Prostate gland (tissue), 2 donors: ENCODE results near the gene PGM5. TPM values are rescaled to one million over a fixed set of nuclear protein-coding genes. Genes with fewer than 3 reads are reported as not detected.
A peak's percentile ranks its signal among the peaks of the same experiment; 100 is the strongest.

Source experiments
- DNase-seq: peaks from one replicate; pipeline ENCODE4 v3.0.0-alpha.2; 2019; ENCODE audit warnings: low spot score
- H3K27ac ChIP-seq, 2 donors: fragments of 200-600 bp; sonication (generic); 2 replicates each; pipeline ENCODE4 v1.5.1; 2017 to 2019
- H3K27me3 ChIP-seq: fragments of 200-600 bp; sonication (generic); replicated peaks from 2 replicates; pipeline ENCODE4 v1.5.1; 2019; ENCODE audit not compliant: insufficient read depth
- H3K36me3 ChIP-seq, 2 donors: fragments of 200-600 bp; sonication (generic); 1 replicate in 1 of 2; 2 replicates in 1 of 2; pipeline versions ENCODE4 v1.5.1 to v1.8.1; 2017 to 2019
- H3K4me1 ChIP-seq: fragments of 200-600 bp; sonication (generic); replicated peaks from 2 replicates; pipeline ENCODE4 v1.5.1; 2019
- H3K4me3 ChIP-seq, 2 donors: fragments of 200-600 bp; sonication (generic); 2 replicates each; pipeline ENCODE4 v1.5.1; 2017 to 2019
- H3K9me3 ChIP-seq: fragments of 200-600 bp; sonication (generic); 2 replicates; pipeline ENCODE4 v1.5.1; 2017
- POLR2A ChIP-seq: fragments of 450-650 bp; IDR thresholded peaks from one replicate; pipeline ENCODE4 v1.6.1; 2016; ENCODE audit warnings: antibody characterized with exemption, mild to moderate bottlenecking
- POLR2AphosphoS5 ChIP-seq: sonication (generic); formaldehyde crosslinking; IDR thresholded peaks from one replicate; pipeline ENCODE4 v1.6.1; 2017; ENCODE audit warnings: antibody characterized with exemption
- WGBS: methylation state at CpG from one replicate; pipeline ENCODE4 v1.1.5; 2018; 5-methylcytosine and 5-hydroxymethylcytosine counted together
- intact Hi-C: fragments of 100-400 bp; cut with DNase I; formaldehyde crosslinking; loops from one replicate; pipeline ENCODE4 v1.14.2; 2022
- total RNA-seq, 2 donors: library from RNA; depleted of rRNA; stranded (reverse); fragments of >200 nt; gene quantifications; one replicate each; pipeline ENCODE4 v1.1.0, GENCODE V29; 2016
- TF ChIP-seq, protein P1 (sequence below), 4 experiments: fragments of 200-600 bp in 2 of 4; fragments of 450-650 bp in 2 of 4; sonication (generic) in 2 of 4; IDR thresholded peaks; 1 replicate in 3 of 4; 2 replicates in 1 of 4; pipeline ENCODE4 v1.5.1; 2016 to 2019; ENCODE audit warnings: antibody characterized with exemption in 4 of 4, mild to moderate bottlenecking in 2 of 4, moderate library complexity in 2 of 4

The PGM5 gene
- total RNA-seq, 2 donors from 2014 or later: 96.5 to 99.6 TPM

DNA sequence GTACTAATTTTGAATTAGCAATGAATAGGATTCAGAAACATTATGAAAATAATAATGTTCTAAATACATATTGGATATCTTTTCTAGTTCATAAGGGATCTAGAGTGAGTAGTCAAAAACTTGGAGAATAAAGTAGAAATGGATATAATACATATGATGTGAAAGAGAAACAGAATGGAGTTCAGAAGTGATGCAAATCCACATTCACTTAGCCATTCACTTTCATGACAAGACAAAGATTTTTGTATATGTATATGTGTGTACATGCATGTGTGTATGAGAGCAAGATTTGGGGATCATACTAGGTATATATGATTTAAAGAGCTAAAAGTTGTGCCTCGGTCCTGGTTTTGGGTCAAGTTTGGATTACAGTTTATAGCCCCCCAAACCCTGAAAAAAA, 150.1 kb downstream of the PGM5 start:
- no peak for DNase-seq
- peak overlapping the region; percentile 56 to 61 for H3K27ac ChIP-seq
- no peaks in the 10 kb centered on the region for H3K36me3 ChIP-seq
- no peaks in the 10 kb centered on the region for H3K9me3 ChIP-seq
- TF ChIP-seq, protein P1, sequence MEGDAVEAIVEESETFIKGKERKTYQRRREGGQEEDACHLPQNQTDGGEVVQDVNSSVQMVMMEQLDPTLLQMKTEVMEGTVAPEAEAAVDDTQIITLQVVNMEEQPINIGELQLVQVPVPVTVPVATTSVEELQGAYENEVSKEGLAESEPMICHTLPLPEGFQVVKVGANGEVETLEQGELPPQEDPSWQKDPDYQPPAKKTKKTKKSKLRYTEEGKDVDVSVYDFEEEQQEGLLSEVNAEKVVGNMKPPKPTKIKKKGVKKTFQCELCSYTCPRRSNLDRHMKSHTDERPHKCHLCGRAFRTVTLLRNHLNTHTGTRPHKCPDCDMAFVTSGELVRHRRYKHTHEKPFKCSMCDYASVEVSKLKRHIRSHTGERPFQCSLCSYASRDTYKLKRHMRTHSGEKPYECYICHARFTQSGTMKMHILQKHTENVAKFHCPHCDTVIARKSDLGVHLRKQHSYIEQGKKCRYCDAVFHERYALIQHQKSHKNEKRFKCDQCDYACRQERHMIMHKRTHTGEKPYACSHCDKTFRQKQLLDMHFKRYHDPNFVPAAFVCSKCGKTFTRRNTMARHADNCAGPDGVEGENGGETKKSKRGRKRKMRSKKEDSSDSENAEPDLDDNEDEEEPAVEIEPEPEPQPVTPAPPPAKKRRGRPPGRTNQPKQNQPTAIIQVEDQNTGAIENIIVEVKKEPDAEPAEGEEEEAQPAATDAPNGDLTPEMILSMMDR (IDR thresholded peaks at IDR 0.05): no peak
- TF ChIP-seq POLR2A: no peak
- TF ChIP-seq POLR2AphosphoS5: no peak
- H3K4me3 ChIP-seq: no peak overlapping the region
- no peaks in the 10 kb centered on the region for H3K4me1 ChIP-seq
- 86% methylated on average over 1 of the region's 1 CpG for WGBS
- no peaks in the 10 kb centered on the region for H3K27me3 ChIP-seq
- intact Hi-C loops: loop anchor here (5.0 kb wide), 2 partner anchors 59 to 149 kb away; partner anchors contain the start of gene PGM5

GRCh38 chr9:68507130-68507805, 150.9 kb downstream of the PGM5 start:
- Histone ChIP-seq H3K36me3 (no peaks in the 10 kb centered on the region), H3K27ac (peak overlapping the region; percentile 56 to 61), H3K4me3 (no peak overlapping the region), H3K27me3 (no peaks in the 10 kb centered on the region), H3K9me3 (no peaks in the 10 kb centered on the region), H3K4me1 (no peaks in the 10 kb centered on the region)
- WGBS: 40% methylated on average over 7 of the region's 7 CpGs
- DNase-seq: no peak
- TF ChIP-seq POLR2A: no peak
- TF ChIP-seq, protein P1 (IDR thresholded peaks at IDR 0.05): peak; percentile 61 to 85 (median 68)
- intact Hi-C loops: loop anchor here (5.0 kb wide), 2 partner anchors 60 to 150 kb away; partner anchors contain the start of gene PGM5

DNA sequence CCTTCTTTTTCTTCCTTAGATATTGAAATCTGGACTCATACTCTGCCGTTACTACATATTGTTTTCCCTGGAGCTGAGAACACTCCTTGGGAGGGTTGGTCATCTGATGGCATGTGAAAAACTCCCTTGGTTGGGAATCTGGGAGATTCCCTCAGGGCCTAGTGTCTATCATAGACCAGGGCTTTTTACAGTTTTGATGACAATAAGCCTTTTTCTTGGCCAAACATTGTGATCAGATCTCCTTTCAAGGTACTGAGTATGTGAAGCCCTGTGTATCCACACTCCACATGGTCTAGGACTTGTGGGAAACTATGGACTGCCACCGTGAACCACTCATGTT, 151.4 kb downstream of the PGM5 start:
- Histone ChIP-seq H3K4me3 (no peak overlapping the region), H3K36me3 (no peaks in the 10 kb centered on the region), H3K27me3 (no peaks in the 10 kb centered on the region), H3K4me1 (no peaks in the 10 kb centered on the region), H3K9me3 (no peaks in the 10 kb centered on the region), H3K27ac (peak overlapping the region; percentile 26 to 56)
- intact Hi-C loops: loop anchor here (5.0 kb wide), 2 partner anchors 60 to 150 kb away; partner anchors contain the start of gene PGM5
- TF ChIP-seq, protein P1 (IDR thresholded peaks at IDR 0.05): no peak
- TF ChIP-seq POLR2A: no peak
- WGBS: 59% methylated on average over 2 of the region's 2 CpGs
- DNase-seq: no peak

- Histone ChIP-seq H3K27ac (peak overlapping the region; percentile 36 to 56), H3K36me3 (no peaks in the 10 kb centered on the region), H3K4me3 (no peak overlapping the region), H3K9me3 (no peaks in the 10 kb centered on the region), H3K4me1 (no peaks in the 10 kb centered on the region), H3K27me3 (no peaks in the 10 kb centered on the region)
- TF ChIP-seq POLR2AphosphoS5 (no peak), POLR2A (no peak)
- TF ChIP-seq, protein P1 (IDR thresholded peaks at IDR 0.05): no peak
- DNase-seq: no peak
- 74% methylated on average over 2 of the region's 2 CpGs for WGBS
- intact Hi-C loops: loop anchor here (5.0 kb wide), 2 partner anchors 61 to 151 kb away; partner anchors contain the start of gene PGM5
Observed at GRCh38 chr9:68508547-68508946, 152.1 kb downstream of the PGM5 start.

DNA sequence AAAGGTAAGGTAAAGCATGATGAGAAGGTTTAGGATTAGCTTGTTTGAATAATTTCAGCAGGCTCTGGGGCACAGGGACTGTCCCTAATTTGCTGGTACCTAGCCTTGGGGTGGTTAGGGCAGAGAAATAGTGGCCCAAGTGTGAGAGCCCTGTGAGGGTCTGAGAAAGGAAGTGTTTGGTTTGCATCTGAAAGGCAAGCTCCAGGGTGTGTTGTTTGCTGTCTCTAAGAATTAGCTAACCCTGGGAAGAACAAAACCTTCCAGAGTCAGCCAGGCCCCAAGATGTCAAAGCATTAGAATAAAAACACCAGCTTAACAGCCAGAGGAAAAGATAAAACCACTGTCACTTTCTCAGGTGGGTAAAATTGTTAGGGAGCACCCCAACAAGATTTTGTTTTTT, 153.3 kb downstream of the PGM5 start:
- no peak for DNase-seq
- Histone ChIP-seq H3K4me3 (no peak overlapping the region), H3K36me3 (no peaks in the 10 kb centered on the region), H3K27me3 (no peaks in the 10 kb centered on the region), H3K9me3 (no peaks in the 10 kb centered on the region), H3K4me1 (no peaks in the 10 kb centered on the region), H3K27ac (no peak overlapping the region)
- TF ChIP-seq POLR2A (no peak), POLR2AphosphoS5 (no peak)
- TF ChIP-seq, protein P1 (IDR thresholded peaks at IDR 0.05): no peak
- intact Hi-C loops: loop anchor here (5.0 kb wide), 2 partner anchors 62 to 152 kb away; partner anchors contain the start of gene PGM5
